PC-9 (cell line): ENCODE data around the gene RBL2.

ENCODE experiments used
- CTCF ChIP-seq: fragments of 200-600 bp; sonication (generic); conservative IDR thresholded peaks from 2 replicates; pipeline ENCODE4 v1.6.1; 2017; ENCODE audit warnings: mixed run types, antibody characterized with exemption, mild to moderate bottlenecking, moderate library complexity
- EZH2 ChIP-seq: fragments of 200-600 bp; sonication (generic); IDR thresholded peaks from 2 replicates; pipeline ENCODE4 v1.8.0; 2017; ENCODE audit warnings: antibody characterized with exemption, low read depth

- no peak for TF ChIP-seq CTCF
- no peak for TF ChIP-seq EZH2
These were observed 46.1 kb downstream of the RBL2 start for GRCh38 chr16:53480394-53480793.
